Left lung (tissue), 14 donors: ENCODE data around the gene FCAR. TPM values are rescaled to one million over a fixed set of nuclear protein-coding genes. Genes with fewer than 3 reads are reported as not detected.
"Not testable (repeated sequence)": the region's sequence is repeated elsewhere in the genome, so short reads cannot be mapped to it uniquely, and the experiment has no call there.

ENCODE experiments used
- ATAC-seq: fragments of 200-7000 bp; cut with Tn5 transposase; one replicate; pipeline ENCODE4 v1.9.1; 2020; ENCODE audit warnings: moderate library complexity
- DNase-seq, 4 donors: peaks; one replicate each; pipeline ENCODE4 v3.0.0-alpha.2; 2013 to 2020
- H3K27ac ChIP-seq, 2 donors: fragments of 200-600 bp; sonication (generic) in 1 of 2; one replicate each; pipeline versions ENCODE4 v1.5.0 to v1.8.0; 2020 to 2021
- H3K27me3 ChIP-seq, 2 donors: fragments of 200-600 bp; sonication (generic) in 1 of 2; one replicate each; pipeline versions ENCODE4 v1.5.0 to v1.8.0; 2020 to 2021
- H3K36me3 ChIP-seq, 2 donors: fragments of 200-600 bp; sonication (generic) in 1 of 2; one replicate each; pipeline versions ENCODE4 v1.5.0 to v1.8.0; 2020 to 2021
- H3K4me1 ChIP-seq, 2 donors: fragments of 200-600 bp; one replicate each; pipeline ENCODE4 v1.8.0; 2021
- H3K4me3 ChIP-seq, 2 donors: fragments of 200-600 bp; sonication (generic) in 1 of 2; one replicate each; pipeline versions ENCODE4 v1.5.0 to v1.8.0; 2020 to 2021; ENCODE audit warnings: mild to moderate bottlenecking in 1 of 2
- H3K9me3 ChIP-seq, 2 donors: fragments of 200-600 bp; sonication (generic) in 1 of 2; one replicate each; pipeline versions ENCODE4 v1.5.0 to v1.8.0; 2020 to 2021
- intact Hi-C, 2 donors: fragments of 100-400 bp; cut with DNase I; formaldehyde crosslinking; loops; one replicate each; pipeline versions ENCODE4 v1.11.2 to v1.14.2; 2022
- long read RNA-seq, 12 donors: library from polyadenylated mRNA in 2 of 12; unstranded in 2 of 12; transcript quantifications; one replicate each; pipeline ENCODE4 v2.0.0 and lab custom pipeline, GENCODE V29; 2019 to 2026
- polyA plus RNA-seq, 6 donors: library from polyadenylated mRNA; unstranded; fragments of 120-200 nt; gene quantifications; one replicate each; pipeline ENCODE4 v1.2.1, GENCODE V29; 2013; ENCODE audit not compliant: insufficient read length in 6 of 6
- total RNA-seq, 2 donors: library from RNA; stranded (reverse); fragmentation: NEBNext Ultra II Directional; extraction: Animal tissue kit (Norgen Biotek cat#: 25700); gene quantifications; one replicate each; pipeline ENCODE4 v1.2.1, GENCODE V29; 2021
- TF ChIP-seq, protein P1 (sequence below), 2 donors: fragments of 200-600 bp; sonication (generic) in 1 of 2; IDR thresholded peaks; one replicate each; pipeline versions ENCODE4 v1.5.0 to v1.8.0; 2021; ENCODE audit warnings: antibody characterized with exemption in 2 of 2
- donor health status: DM: no; HTN: yes; CAD: no.
- donor health status: DM: no; HTN: no; CAD: no.

The FCAR gene
- total RNA-seq (10 to 100 TPM in 1 of 2 donors, under 1 TPM in 1; 0.99 to 19.5 TPM), polyA plus RNA-seq (1 to 10 TPM in 1 of 6 donors, under 1 TPM in 5; 0.40 to 1.0 (median 0.79) TPM)
- long read RNA-seq, donor 1, result 0 reads
- long read RNA-seq, donor 2, result 0 reads
- long read RNA-seq, donor 3, result 0 reads
- long read RNA-seq, donor 4, result 0 reads
- long read RNA-seq, donor 5, result 0 reads
- long read RNA-seq, donor 6, result 0 reads
- long read RNA-seq, donor 7, result 0 reads
- long read RNA-seq, donor 8, result 0 reads
- long read RNA-seq, donor 9, result 0 reads
- long read RNA-seq, donor 10, result 0 reads
- long read RNA-seq, donor 11, result 0 reads
- long read RNA-seq, donor 12, result 0 reads

DNA sequence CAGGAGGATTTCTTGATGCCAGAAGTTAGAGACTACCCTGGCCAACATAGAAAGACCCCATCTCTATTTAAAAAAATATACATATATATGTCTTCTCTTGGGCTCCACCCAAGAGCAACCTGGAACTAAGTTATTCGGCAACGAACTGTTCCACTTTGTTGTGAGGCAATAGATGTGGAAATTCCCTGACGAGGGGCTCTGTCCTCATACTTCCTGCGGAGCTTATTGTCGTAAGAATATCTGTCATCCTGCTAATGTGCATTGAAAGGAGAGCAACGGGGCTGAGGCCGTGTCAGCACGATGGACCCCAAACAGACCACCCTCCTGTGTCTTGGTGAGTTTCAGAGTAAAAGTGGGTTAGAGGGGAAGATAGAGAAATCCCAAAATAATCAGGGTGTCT lies at the start of gene FCAR:
TSS of gene FCAR (plus strand) at position 246 of the 400 bp plus-strand sequence. CDS start at position 301, 55 bp downstream.
- ATAC-seq (no peak), DNase-seq (peak in 1 of 4 donors; percentile 39)

DNA sequence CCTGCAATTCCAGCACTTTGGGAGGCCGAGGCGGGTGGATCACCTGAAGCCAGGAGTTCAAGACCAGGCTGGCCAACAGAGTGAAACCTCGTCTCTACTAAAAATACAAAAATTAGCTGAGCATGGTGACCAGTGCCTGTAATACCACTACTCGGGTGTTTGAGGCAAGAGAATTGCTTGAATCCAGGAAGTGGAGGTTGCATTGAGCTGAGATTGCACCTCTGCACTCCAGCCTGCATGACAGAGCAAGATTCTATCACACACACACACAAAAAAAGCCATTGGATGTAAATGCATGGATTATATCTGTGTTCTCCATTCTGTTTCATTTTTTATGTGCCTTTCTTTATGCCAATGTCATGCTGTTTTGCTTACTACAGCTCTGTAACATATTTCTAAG lies 49.6 kb upstream of the FCAR start:
- H3K4me1 ChIP-seq, ATAC-seq, H3K27me3 ChIP-seq, H3K9me3 ChIP-seq, intact Hi-C loops, DNase-seq, H3K4me3 ChIP-seq, H3K36me3 ChIP-seq: not testable (repeated sequence)
- H3K27ac ChIP-seq, result peak overlapping the region in 1 of 2 donors; percentile 61

More for the DNA sequence above, at the start of gene FCAR:
- peak within 1 kb of the TSS in 1 of 2 donors; percentile 38 for H3K4me3 ChIP-seq
- no peaks in the 10 kb centered on the region for H3K36me3 ChIP-seq
- H3K27ac ChIP-seq, result peak within 1 kb of the TSS in 1 of 2 donors; percentile 84
- TF ChIP-seq, protein P1, sequence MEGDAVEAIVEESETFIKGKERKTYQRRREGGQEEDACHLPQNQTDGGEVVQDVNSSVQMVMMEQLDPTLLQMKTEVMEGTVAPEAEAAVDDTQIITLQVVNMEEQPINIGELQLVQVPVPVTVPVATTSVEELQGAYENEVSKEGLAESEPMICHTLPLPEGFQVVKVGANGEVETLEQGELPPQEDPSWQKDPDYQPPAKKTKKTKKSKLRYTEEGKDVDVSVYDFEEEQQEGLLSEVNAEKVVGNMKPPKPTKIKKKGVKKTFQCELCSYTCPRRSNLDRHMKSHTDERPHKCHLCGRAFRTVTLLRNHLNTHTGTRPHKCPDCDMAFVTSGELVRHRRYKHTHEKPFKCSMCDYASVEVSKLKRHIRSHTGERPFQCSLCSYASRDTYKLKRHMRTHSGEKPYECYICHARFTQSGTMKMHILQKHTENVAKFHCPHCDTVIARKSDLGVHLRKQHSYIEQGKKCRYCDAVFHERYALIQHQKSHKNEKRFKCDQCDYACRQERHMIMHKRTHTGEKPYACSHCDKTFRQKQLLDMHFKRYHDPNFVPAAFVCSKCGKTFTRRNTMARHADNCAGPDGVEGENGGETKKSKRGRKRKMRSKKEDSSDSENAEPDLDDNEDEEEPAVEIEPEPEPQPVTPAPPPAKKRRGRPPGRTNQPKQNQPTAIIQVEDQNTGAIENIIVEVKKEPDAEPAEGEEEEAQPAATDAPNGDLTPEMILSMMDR (IDR thresholded peaks at IDR 0.05), result no peak
- peaks cover 0 to 34% of the 10 kb centered on the region in 2 donors for H3K4me1 ChIP-seq
- peaks cover 0 to 16% of the 10 kb centered on the region in 2 donors for H3K27me3 ChIP-seq
- no peaks in the 10 kb centered on the region for H3K9me3 ChIP-seq
- intact Hi-C loops, result no loop called here

DNA sequence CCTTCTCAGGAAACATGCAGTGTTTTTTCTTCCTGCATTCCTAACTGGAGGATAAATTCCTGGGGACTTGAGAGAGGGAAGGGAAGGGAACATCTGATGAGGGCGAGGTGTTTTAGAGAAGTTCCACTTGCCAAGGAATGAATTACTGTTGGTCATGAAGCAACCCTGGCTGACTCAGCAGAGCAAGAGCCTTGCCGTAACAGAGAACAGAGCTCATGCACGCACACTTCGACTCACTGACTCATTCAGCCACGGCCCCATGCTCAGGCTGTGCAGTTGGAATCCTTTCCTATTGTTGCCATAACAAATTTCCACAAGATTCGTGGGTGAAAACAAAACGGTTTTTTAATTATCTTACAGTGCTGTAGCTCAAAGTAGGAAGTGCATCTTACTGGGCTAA lies 48.7 kb upstream of the FCAR start:
- H3K27me3 ChIP-seq, H3K9me3 ChIP-seq, ATAC-seq, H3K4me1 ChIP-seq, H3K4me3 ChIP-seq, intact Hi-C loops, H3K36me3 ChIP-seq: not testable (repeated sequence)
- peak in 1 of 4 donors; percentile 37 for DNase-seq
- peak overlapping the region in 1 of 2 donors; percentile 61 for H3K27ac ChIP-seq

DNA sequence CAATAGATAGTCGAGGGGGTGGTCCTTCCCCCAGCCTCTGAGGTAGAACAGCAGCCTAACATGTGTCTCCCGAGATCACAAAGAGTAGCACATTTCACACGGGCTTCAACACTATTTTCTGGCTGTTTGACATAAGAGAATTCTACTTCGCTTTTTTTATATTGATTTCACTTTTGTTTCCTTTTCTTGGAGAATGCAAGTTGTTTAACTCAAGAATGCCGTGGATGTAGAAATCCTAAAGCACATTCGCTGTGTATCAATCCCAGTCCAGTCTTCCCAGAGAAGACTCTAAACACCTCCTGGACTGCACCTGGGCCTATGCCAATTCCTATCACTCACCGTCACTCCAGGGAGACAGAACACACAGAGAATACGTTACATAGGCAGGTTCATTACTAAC lies 46.0 kb upstream of the FCAR start:
- H3K27ac ChIP-seq, intact Hi-C loops, H3K27me3 ChIP-seq, H3K9me3 ChIP-seq, ATAC-seq, H3K36me3 ChIP-seq, H3K4me1 ChIP-seq, H3K4me3 ChIP-seq, DNase-seq: not testable (repeated sequence)

DNA sequence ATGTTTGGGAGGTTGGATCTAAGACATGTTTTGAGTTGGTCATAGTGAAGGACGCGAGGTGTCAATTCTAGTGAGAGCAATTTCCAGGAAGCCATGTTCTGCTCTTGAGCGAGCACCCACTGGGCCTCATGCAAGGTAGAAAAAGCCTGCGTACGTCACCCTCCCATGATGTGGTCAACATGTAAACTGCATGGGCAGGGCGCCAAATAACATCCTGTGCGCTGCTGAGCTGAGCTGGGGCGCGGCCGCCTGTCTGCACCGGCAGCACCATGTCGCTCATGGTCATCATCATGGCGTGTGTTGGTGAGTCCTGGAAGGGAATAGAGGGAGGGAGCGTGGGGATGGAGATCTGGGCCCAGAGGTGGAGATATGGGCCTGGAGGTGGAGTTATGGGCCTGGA lies 41.5 kb upstream of the FCAR start, which contains the start of gene KIR2DS4:
TSS of gene KIR2DS4 (plus strand) at position 181 of the 400 bp plus-strand sequence.
- H3K27me3 ChIP-seq, ATAC-seq, H3K9me3 ChIP-seq, H3K4me1 ChIP-seq, H3K36me3 ChIP-seq, H3K4me3 ChIP-seq, DNase-seq, intact Hi-C loops, H3K27ac ChIP-seq: not testable (repeated sequence)

DNA sequence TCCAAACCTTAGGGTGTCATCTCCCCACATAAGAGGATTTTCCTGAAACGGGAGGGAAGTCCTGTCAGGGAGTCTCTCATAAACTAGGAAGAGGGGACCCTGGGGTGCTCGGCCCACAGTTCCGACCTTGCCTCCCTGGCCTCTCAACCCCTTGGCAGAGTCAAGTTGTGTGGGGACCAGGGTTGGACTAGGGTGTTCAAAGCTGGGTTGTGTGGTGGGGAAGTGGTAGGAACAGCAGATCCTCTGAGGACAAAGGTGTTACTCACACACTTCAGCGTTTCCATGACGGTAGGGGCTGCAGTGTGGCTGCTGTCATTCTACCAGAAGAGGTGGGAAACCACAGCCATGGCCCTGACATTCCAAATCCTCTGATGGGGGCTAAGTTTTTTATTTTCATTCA lies 38.9 kb upstream of the FCAR start:
- H3K9me3 ChIP-seq, DNase-seq, H3K36me3 ChIP-seq, H3K4me3 ChIP-seq, H3K27ac ChIP-seq, intact Hi-C loops, H3K4me1 ChIP-seq, H3K27me3 ChIP-seq, ATAC-seq: not testable (repeated sequence)

DNA sequence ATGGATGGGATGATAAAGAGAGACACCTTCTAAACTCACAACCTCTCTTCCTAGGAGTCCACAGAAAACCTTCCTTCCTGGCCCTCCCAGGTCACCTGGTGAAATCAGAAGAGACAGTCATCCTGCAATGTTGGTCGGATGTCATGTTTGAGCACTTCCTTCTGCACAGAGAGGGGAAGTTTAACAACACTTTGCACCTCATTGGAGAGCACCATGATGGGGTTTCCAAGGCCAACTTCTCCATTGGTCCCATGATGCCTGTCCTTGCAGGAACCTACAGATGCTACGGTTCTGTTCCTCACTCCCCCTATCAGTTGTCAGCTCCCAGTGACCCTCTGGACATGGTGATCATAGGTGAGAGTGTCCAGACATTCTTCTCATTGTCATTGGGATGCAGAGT lies 36.5 kb upstream of the FCAR start:
- intact Hi-C loops, H3K27me3 ChIP-seq, H3K4me3 ChIP-seq, DNase-seq, H3K9me3 ChIP-seq, H3K36me3 ChIP-seq, H3K4me1 ChIP-seq, ATAC-seq: not testable (repeated sequence)
- peak overlapping the region in 1 of 2 donors; percentile 55 for H3K27ac ChIP-seq

DNA sequence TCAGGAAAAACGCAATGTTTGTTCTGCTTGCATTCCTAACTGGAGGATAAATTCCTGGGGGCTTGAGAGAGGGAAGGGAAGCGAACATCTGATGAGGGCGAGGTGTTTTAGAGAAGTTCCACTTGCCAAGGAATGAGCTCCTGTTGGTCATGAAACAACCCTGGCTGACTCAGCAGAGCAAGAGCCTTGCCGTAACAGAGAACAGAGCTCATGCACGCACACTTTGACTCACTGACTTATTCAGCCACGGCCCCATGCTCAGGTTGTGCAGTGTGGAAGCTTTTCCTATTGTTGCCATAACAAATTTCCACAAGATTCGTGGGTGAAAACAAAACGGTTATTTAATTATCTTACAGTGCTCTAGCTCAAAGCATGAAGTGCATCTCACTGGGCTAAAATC lies 30.9 kb upstream of the FCAR start:
- H3K27me3 ChIP-seq, intact Hi-C loops, ATAC-seq, H3K9me3 ChIP-seq, H3K27ac ChIP-seq, H3K4me1 ChIP-seq, DNase-seq, H3K4me3 ChIP-seq, H3K36me3 ChIP-seq: not testable (repeated sequence)

DNA sequence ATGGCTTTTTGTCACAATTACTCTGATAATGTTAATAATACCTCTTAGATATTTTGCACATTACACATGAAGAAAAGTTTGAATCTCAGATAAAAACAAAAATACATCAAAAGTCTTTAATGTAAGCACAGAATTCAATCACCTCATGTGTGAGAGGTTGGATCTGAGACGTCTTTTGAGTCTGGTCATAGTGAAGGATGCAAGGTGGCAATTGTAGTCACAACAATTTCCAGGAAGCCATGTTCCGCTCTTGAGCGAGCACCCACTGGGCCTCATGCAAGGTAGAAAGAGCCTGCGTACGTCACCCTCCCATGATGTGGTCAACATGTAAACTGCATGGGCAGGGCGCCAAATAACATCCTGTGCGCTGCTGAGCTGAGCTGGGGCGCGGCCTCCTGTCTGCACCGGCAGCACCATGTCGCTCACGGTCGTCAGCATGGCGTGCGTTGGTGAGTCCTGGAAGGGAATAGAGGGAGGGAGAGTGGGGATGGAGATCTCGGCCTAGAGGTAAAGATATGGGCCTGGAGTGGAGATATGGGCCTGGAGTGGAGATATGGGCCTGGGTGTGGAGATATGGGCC lies 23.9 kb upstream of the FCAR start, which contains the start of gene KIR3DL2:
TSS of gene KIR3DL2 (plus strand) at position 383 of the 580 bp plus-strand sequence. CDS start at position 416, 33 bp downstream.
- H3K4me1 ChIP-seq, intact Hi-C loops, DNase-seq, H3K9me3 ChIP-seq, H3K27ac ChIP-seq, H3K4me3 ChIP-seq, ATAC-seq, H3K36me3 ChIP-seq: not testable (repeated sequence)
- H3K27me3 ChIP-seq, result peaks cover 0 to 17% of the 10 kb centered on the region in 2 donors
